ENCODE results near the gene NOS3. TPM values are rescaled to one million over a fixed set of nuclear protein-coding genes. Genes with fewer than 3 reads are reported as not detected.
A peak's percentile ranks its signal among the peaks of the same experiment; 100 is the strongest.

Gene NOS3
- total RNA-seq, 1 donor from 2014 or later = 0.74 TPM

DNA sequence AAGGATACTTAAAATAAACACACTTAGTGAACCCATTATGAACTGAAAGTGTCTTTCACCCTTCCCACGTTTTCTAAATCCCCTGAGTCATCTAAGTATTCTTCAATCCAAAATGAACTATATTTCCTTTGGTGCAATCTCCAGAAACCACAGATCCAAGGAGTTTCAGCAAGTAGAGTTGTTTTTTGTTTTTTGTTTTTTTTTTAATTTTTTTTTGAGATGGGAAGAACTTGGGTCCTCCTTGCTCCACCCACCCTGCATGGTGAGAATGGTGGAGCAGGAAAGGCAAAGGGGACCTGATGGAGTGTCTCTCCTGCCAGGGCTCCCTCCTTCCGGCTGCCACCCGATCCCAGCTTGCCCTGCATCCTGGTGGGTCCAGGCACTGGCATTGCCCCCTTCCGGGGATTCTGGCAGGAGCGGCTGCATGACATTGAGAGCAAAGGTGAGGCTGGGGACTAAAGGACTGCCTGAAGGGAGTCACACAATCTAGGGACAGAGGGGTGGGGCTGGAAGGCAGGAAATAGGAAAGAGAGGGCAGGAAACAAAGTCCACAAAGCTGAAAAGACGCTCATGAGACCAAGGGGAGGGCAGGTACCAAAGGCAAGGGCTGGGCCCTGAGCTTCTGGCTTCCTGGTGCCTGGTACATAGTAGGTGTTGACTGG, 21.3 kb downstream of the NOS3 start:
- DNase-seq (ENCODE audit: low spot score, unreplicated experiment) = no peak
- Mint-ChIP-seq H3K27ac (peak overlapping the region; percentile 23), H3K27me3 (peaks cover 70% of the 10 kb centered on the region), H3K4me3 (ENCODE audit: low read depth) (no peak overlapping the region), H3K36me3 (ENCODE audit: insufficient read depth) (no peaks in the 10 kb centered on the region), H3K9me3 (ENCODE audit: low read depth) (no peaks in the 10 kb centered on the region), H3K4me1 (ENCODE audit: low read depth) (peaks cover 3% of the 10 kb centered on the region)
- TF ChIP-seq, protein P1, sequence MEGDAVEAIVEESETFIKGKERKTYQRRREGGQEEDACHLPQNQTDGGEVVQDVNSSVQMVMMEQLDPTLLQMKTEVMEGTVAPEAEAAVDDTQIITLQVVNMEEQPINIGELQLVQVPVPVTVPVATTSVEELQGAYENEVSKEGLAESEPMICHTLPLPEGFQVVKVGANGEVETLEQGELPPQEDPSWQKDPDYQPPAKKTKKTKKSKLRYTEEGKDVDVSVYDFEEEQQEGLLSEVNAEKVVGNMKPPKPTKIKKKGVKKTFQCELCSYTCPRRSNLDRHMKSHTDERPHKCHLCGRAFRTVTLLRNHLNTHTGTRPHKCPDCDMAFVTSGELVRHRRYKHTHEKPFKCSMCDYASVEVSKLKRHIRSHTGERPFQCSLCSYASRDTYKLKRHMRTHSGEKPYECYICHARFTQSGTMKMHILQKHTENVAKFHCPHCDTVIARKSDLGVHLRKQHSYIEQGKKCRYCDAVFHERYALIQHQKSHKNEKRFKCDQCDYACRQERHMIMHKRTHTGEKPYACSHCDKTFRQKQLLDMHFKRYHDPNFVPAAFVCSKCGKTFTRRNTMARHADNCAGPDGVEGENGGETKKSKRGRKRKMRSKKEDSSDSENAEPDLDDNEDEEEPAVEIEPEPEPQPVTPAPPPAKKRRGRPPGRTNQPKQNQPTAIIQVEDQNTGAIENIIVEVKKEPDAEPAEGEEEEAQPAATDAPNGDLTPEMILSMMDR (IDR thresholded peaks at IDR 0.05; ENCODE audit: unreplicated experiment) = no peak

GRCh38 chr7:151012911-151013347, 22.1 kb downstream of the NOS3 start:
- H3K4me1 Mint-ChIP-seq (ENCODE audit: low read depth) = peaks cover 3% of the 10 kb centered on the region
- peaks cover 74% of the 10 kb centered on the region for H3K27me3 Mint-ChIP-seq
- no peak for DNase-seq (ENCODE audit: low spot score, unreplicated experiment)
- H3K4me3 Mint-ChIP-seq (ENCODE audit: low read depth) = no peak overlapping the region
- H3K36me3 Mint-ChIP-seq (ENCODE audit: insufficient read depth) = no peaks in the 10 kb centered on the region
- H3K9me3 Mint-ChIP-seq (ENCODE audit: low read depth) = no peaks in the 10 kb centered on the region
- H3K27ac Mint-ChIP-seq = no peak overlapping the region
- TF ChIP-seq, protein P1 (IDR thresholded peaks at IDR 0.05; ENCODE audit: unreplicated experiment) = peak; percentile 67

GRCh38 chr7:151013356-151013732, 22.5 kb downstream of the NOS3 start:
- TF ChIP-seq, protein P1 (IDR thresholded peaks at IDR 0.05; ENCODE audit: unreplicated experiment) = no peak
- Mint-ChIP-seq H3K27me3 (peaks cover 74% of the 10 kb centered on the region), H3K4me3 (ENCODE audit: low read depth) (no peak overlapping the region), H3K36me3 (ENCODE audit: insufficient read depth) (no peaks in the 10 kb centered on the region), H3K27ac (no peak overlapping the region), H3K4me1 (ENCODE audit: low read depth) (peaks cover 5% of the 10 kb centered on the region), H3K9me3 (ENCODE audit: low read depth) (no peaks in the 10 kb centered on the region)
- no peak for DNase-seq (ENCODE audit: low spot score, unreplicated experiment)

DNA sequence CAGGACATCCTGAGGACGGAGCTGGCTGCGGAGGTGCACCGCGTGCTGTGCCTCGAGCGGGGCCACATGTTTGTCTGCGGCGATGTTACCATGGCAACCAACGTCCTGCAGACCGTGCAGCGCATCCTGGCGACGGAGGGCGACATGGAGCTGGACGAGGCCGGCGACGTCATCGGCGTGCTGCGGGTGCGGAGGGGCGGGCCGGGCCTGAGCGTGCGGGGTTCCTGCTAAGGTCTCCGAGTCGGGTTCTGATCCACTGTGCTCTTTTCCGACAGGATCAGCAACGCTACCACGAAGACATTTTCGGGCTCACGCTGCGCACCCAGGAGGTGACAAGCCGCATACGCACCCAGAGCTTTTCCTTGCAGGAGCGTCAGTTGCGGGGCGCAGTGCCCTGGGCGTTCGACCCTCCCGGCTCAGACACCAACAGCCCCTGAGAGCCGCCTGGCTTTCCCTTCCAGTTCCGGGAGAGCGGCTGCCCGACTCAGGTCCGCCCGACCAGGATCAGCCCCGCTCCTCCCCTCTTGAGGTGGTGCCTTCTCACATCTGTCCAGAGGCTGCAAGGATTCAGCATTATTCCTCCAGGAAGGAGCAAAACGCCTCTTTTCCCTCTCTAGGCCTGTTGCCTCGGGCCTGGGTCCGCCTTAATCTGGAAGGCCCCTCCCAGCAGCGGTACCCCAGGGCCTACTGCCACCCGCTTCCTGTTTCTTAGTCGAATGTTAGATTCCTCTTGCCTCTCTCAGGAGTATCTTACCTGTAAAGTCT, 23.1 kb downstream of the NOS3 start:
- Mint-ChIP-seq H3K4me3 (ENCODE audit: low read depth) (peak overlapping the region; percentile 29), H3K4me1 (ENCODE audit: low read depth) (peaks cover 5% of the 10 kb centered on the region), H3K27me3 (peaks cover 76% of the 10 kb centered on the region), H3K9me3 (ENCODE audit: low read depth) (no peaks in the 10 kb centered on the region), H3K36me3 (ENCODE audit: insufficient read depth) (no peaks in the 10 kb centered on the region), H3K27ac (no peak overlapping the region)
- DNase-seq (ENCODE audit: low spot score, unreplicated experiment) = peak; percentile 44
- TF ChIP-seq, protein P1 (IDR thresholded peaks at IDR 0.05; ENCODE audit: unreplicated experiment) = no peak

DNA sequence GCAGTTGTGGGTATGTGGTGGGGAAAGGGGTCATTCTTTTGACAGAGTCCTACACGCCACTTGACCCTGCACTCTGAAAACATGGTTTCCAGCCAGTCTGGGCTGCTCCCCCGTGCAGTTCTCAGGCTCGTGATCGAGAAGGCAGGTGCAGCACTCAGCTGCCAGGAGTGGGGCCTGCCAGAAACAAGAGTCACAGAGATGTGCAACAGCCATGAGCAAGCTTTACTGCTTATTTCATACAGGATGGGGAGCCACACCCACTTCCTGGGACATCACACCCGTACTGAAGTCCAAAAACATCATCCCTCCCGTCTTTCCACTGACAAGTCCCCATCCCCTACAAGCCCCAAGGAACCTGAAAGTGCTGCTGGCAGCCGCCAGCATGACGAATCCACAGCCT, 24.1 kb downstream of the NOS3 start:
- H3K4me3 Mint-ChIP-seq (ENCODE audit: low read depth) = no peak overlapping the region
- TF ChIP-seq, protein P1 (IDR thresholded peaks at IDR 0.05; ENCODE audit: unreplicated experiment) = no peak
- DNase-seq (ENCODE audit: low spot score, unreplicated experiment) = no peak
- no peaks in the 10 kb centered on the region for H3K36me3 Mint-ChIP-seq (ENCODE audit: insufficient read depth)
- H3K9me3 Mint-ChIP-seq (ENCODE audit: low read depth) = no peaks in the 10 kb centered on the region
- H3K4me1 Mint-ChIP-seq (ENCODE audit: low read depth) = peaks cover 7% of the 10 kb centered on the region
- H3K27me3 Mint-ChIP-seq = peaks cover 86% of the 10 kb centered on the region
- no peak overlapping the region for H3K27ac Mint-ChIP-seq
